Breast epithelium (tissue), 3 donors: ENCODE results near the gene ZNF536.

Source experiments
- CTCF ChIP-seq, 3 donors: fragments of 450-650 bp; IDR thresholded peaks; one replicate each; pipeline ENCODE4 v1.5.1; 2016 to 2017; ENCODE audit warnings: antibody characterized with exemption in 3 of 3, mild to moderate bottlenecking in 3 of 3, moderate library complexity in 3 of 3
- POLR2A ChIP-seq: fragments of 450-650 bp; IDR thresholded peaks from one replicate; pipeline ENCODE4 v1.6.1; 2016; ENCODE audit warnings: antibody characterized with exemption, mild to moderate bottlenecking, moderate library complexity

GRCh38 chr19:30437869-30438268 lies 65.7 kb downstream of the ZNF536 start:
- TF ChIP-seq CTCF (IDR thresholded peaks at IDR 0.05) (no peak), POLR2A (no peak)
